CD4-positive, alpha-beta T cell treated with Interleukin-10 for 1 hour (primary cell): ENCODE data around the gene SSBP2.

Experiments
- DNase-seq: peaks from one replicate; pipeline ENCODE4 v3.0.0-alpha.2; 2020

SSBP2 gene

GRCh38 chr5:81577091-81577490, 173.8 kb downstream of the SSBP2 start:
- no peak for DNase-seq

- DNase-seq: no peak
Observed at GRCh38 chr5:81575924-81576323, 175.0 kb downstream of the SSBP2 start.

- DNase-seq: no peak
Observed at GRCh38 chr5:81572201-81572600, 178.7 kb downstream of the SSBP2 start.

GRCh38 chr5:81558188-81558587, 192.7 kb downstream of the SSBP2 start:
- no peak for DNase-seq

- no peak for DNase-seq
Observed at GRCh38 chr5:81556809-81557208, 194.1 kb downstream of the SSBP2 start.

GRCh38 chr5:81555865-81556264, 195.0 kb downstream of the SSBP2 start:
- DNase-seq: no peak

- DNase-seq: no peak
Observed at GRCh38 chr5:81554647-81555046, 196.2 kb downstream of the SSBP2 start.

- DNase-seq: no peak
Observed at GRCh38 chr5:81553567-81554212, 197.2 kb downstream of the SSBP2 start.

- DNase-seq: no peak
Observed at GRCh38 chr5:81552852-81553566, 197.9 kb downstream of the SSBP2 start.

- no peak for DNase-seq
Observed at GRCh38 chr5:81549123-81549522, 201.8 kb downstream of the SSBP2 start.

GRCh38 chr5:81547001-81547400, 203.9 kb downstream of the SSBP2 start:
- no peak for DNase-seq

- DNase-seq: no peak
Observed at GRCh38 chr5:81545911-81546310, 205.0 kb downstream of the SSBP2 start.

GRCh38 chr5:81544351-81545018, 206.4 kb downstream of the SSBP2 start:
- no peak for DNase-seq

GRCh38 chr5:81542242-81542641, 208.7 kb downstream of the SSBP2 start:
- no peak for DNase-seq

GRCh38 chr5:81537905-81538547, 212.9 kb downstream of the SSBP2 start:
- peak; percentile 24 for DNase-seq

GRCh38 chr5:81534441-81534840, 216.5 kb downstream of the SSBP2 start:
- DNase-seq: no peak

GRCh38 chr5:81533629-81534405, 217.1 kb downstream of the SSBP2 start:
- no peak for DNase-seq

GRCh38 chr5:81530919-81531318, 220.0 kb downstream of the SSBP2 start:
- DNase-seq: no peak

- DNase-seq: no peak
Observed at GRCh38 chr5:81525690-81526089, 225.2 kb downstream of the SSBP2 start.

- no peak for DNase-seq
Observed at GRCh38 chr5:81524015-81524414, 226.9 kb downstream of the SSBP2 start.

GRCh38 chr5:81522571-81522970, 228.3 kb downstream of the SSBP2 start:
- no peak for DNase-seq

- DNase-seq: no peak
Observed at GRCh38 chr5:81520769-81521168, 230.1 kb downstream of the SSBP2 start.
